SK-N-SH treated with all-trans-retinoic acid at 6 μM for 48 hours (cell line): ENCODE measurements around the gene SOX6.

Source experiments
- ARNTL ChIP-seq: fragments of 450-650 bp; formaldehyde crosslinking; IDR thresholded peaks from 2 replicates; pipeline ENCODE4 v1.5.0; 2020; ENCODE audit warnings: low read depth, mild to moderate bottlenecking, moderate library complexity, borderline replicate concordance
- ESRRG ChIP-seq: fragments of 250-450 bp; sonication (Bioruptor Pico); IDR thresholded peaks from 2 replicates; pipeline ENCODE4 v1.6.1; 2021; ENCODE audit warnings: mild to moderate bottlenecking
- ISL1 ChIP-seq: fragments of 250-450 bp; sonication (Bioruptor Pico); IDR thresholded peaks from 2 replicates; pipeline ENCODE4 v2.1.2; 2022; ENCODE audit warnings: mild to moderate bottlenecking, moderate library complexity
- RARB ChIP-seq: fragments of 250-450 bp; sonication (Bioruptor Pico); IDR thresholded peaks from 2 replicates; pipeline ENCODE4 v1.8.0; 2021; ENCODE audit warnings: mild to moderate bottlenecking, moderate library complexity
- ZFP30 ChIP-seq: fragments of 450-650 bp; formaldehyde crosslinking; IDR thresholded peaks from 2 replicates; pipeline ENCODE4 v1.5.0; 2022; ENCODE audit warnings: mild to moderate bottlenecking, moderate library complexity
- ZNF565 ChIP-seq: fragments of 450-650 bp; formaldehyde crosslinking; conservative IDR thresholded peaks from 2 replicates; pipeline ENCODE4 v1.5.0; 2020; ENCODE audit warnings: low read depth, mild to moderate bottlenecking, moderate library complexity
- ZNF70 ChIP-seq: fragments of 450-650 bp; formaldehyde crosslinking; IDR thresholded peaks from 2 replicates; pipeline ENCODE4 v1.5.0; 2020; ENCODE audit warnings: mild to moderate bottlenecking, moderate library complexity
- TF ChIP-seq, protein P1 (sequence below): fragments of 250-450 bp; sonication (Bioruptor Pico); IDR thresholded peaks from 2 replicates; pipeline ENCODE4 v1.8.0; 2020; ENCODE audit warnings: mild to moderate bottlenecking, moderate library complexity, borderline replicate concordance
- TF ChIP-seq, protein P2 (sequence below): fragments of 250-450 bp; sonication (Bioruptor Pico); IDR thresholded peaks from 2 replicates; pipeline ENCODE4 v1.5.0; 2020; ENCODE audit warnings: mild to moderate bottlenecking, moderate library complexity

DNA sequence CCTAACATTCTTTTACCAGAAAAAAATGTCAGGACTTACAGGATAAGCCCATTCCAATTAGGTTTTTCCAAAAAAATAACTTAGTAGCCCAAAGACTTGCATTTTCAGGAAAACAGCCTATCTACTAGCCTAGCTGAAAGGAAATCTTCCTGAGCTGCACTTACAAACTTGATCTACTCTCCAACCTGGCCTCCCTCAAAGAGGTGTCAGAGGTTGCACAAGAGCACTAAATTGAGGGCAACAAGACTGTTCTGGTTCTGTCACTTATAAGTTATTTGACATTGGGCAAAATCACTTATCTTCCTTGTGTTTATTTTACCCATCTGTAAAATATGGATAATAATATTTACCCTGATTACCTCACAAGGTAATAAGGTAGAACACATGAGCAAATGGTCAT is 7.9 kb upstream of the SOX6 start:
- TF ChIP-seq ARNTL, result no peak
- TF ChIP-seq, protein P1, sequence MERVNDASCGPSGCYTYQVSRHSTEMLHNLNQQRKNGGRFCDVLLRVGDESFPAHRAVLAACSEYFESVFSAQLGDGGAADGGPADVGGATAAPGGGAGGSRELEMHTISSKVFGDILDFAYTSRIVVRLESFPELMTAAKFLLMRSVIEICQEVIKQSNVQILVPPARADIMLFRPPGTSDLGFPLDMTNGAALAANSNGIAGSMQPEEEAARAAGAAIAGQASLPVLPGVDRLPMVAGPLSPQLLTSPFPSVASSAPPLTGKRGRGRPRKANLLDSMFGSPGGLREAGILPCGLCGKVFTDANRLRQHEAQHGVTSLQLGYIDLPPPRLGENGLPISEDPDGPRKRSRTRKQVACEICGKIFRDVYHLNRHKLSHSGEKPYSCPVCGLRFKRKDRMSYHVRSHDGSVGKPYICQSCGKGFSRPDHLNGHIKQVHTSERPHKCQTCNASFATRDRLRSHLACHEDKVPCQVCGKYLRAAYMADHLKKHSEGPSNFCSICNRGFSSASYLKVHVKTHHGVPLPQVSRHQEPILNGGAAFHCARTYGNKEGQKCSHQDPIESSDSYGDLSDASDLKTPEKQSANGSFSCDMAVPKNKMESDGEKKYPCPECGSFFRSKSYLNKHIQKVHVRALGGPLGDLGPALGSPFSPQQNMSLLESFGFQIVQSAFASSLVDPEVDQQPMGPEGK, result no peak
- no peak for TF ChIP-seq RARB (CRISPR knock-in tag)
- TF ChIP-seq ZNF565, result no peak
- TF ChIP-seq, protein P2, sequence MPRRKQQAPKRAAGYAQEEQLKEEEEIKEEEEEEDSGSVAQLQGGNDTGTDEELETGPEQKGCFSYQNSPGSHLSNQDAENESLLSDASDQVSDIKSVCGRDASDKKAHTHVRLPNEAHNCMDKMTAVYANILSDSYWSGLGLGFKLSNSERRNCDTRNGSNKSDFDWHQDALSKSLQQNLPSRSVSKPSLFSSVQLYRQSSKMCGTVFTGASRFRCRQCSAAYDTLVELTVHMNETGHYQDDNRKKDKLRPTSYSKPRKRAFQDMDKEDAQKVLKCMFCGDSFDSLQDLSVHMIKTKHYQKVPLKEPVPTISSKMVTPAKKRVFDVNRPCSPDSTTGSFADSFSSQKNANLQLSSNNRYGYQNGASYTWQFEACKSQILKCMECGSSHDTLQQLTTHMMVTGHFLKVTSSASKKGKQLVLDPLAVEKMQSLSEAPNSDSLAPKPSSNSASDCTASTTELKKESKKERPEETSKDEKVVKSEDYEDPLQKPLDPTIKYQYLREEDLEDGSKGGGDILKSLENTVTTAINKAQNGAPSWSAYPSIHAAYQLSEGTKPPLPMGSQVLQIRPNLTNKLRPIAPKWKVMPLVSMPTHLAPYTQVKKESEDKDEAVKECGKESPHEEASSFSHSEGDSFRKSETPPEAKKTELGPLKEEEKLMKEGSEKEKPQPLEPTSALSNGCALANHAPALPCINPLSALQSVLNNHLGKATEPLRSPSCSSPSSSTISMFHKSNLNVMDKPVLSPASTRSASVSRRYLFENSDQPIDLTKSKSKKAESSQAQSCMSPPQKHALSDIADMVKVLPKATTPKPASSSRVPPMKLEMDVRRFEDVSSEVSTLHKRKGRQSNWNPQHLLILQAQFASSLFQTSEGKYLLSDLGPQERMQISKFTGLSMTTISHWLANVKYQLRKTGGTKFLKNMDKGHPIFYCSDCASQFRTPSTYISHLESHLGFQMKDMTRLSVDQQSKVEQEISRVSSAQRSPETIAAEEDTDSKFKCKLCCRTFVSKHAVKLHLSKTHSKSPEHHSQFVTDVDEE (CRISPR knock-in tag), result no peak
- no peak for TF ChIP-seq ISL1
- TF ChIP-seq ESRRG (CRISPR knock-in tag), result no peak
- TF ChIP-seq ZFP30, result no peak
- TF ChIP-seq ZNF70, result no peak
